ENCODE data around the gene SAC3D1. TPM values are rescaled to one million over a fixed set of nuclear protein-coding genes. Genes with fewer than 3 reads are reported as not detected.
A peak's percentile ranks its signal among the peaks of the same experiment; 100 is the strongest.

SAC3D1 gene
- polyA plus RNA-seq, 2 donors = 6.2 to 12.1 TPM

DNA sequence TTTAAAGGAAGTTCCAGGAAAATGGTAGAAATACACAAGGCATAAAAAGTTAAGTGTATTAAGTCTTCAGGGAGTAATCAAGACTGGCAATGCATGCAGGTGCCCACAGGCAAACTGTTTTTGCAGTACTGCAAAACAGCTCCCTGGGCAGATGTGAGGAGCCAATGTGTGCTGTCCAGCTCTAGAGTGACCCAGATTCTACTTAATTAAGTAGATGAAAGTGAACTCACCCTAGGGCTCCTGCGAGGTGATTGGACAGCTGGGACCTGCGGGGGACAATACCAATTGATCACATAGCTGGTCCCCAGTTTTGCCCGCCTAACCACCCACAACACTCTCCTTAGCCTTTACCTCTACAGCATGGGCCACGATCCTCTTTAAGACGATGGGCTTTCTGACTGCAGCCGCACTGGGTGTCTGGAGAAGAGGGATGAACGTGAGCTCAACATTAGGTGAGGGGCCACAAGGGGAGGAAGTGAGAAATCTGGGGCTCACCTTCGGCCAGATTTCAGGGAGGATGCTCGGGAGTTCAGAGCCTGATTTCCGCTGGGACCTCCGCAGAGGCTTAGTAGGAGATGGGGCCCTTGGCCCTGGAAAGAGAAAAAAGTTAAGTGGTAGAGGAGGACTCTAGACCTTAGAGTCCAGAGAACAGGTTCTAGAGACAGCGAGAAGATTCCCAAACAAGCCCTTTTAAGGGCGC, 42.3 kb downstream of the SAC3D1 start:
- no peaks in the 10 kb centered on the region for H3K9me3 ChIP-seq (ENCODE audit: control insufficient read depth in 2 of 2, insufficient read depth in 1 of 2, low read depth in 1 of 2, low read length in 1 of 2)
- H3K27me3 ChIP-seq (ENCODE audit: control insufficient read depth in 1 of 2, insufficient read depth in 2 of 2, low read length in 2 of 2) = no peaks in the 10 kb centered on the region
- peak overlapping the region in 1 of 2 donors; percentile 6 for H3K27ac ChIP-seq (ENCODE audit: low read depth in 2 of 2, low read length in 1 of 2)
- H3K36me3 ChIP-seq (ENCODE audit: control insufficient read depth in 2 of 2, insufficient read depth in 2 of 2, low read length in 1 of 2) = peaks cover 16 to 23% of the 10 kb centered on the region in 2 donors
- peak overlapping the region; percentile 77 to 83 for H3K4me3 ChIP-seq (ENCODE audit: low read depth in 1 of 2, low read length in 2 of 2)
- peaks cover 0 to 3% of the 10 kb centered on the region in 2 donors for H3K4me1 ChIP-seq (ENCODE audit: control insufficient read depth in 2 of 2, insufficient read depth in 2 of 2, low read length in 1 of 2)
- 2 to 7% methylated on average over 13 of the region's 13 CpGs for WGBS, 2 donors

- Histone ChIP-seq H3K4me1 (ENCODE audit: control insufficient read depth in 2 of 2, insufficient read depth in 2 of 2, low read length in 1 of 2) (peaks cover 0 to 3% of the 10 kb centered on the region in 2 donors), H3K9me3 (ENCODE audit: control insufficient read depth in 2 of 2, insufficient read depth in 1 of 2, low read depth in 1 of 2, low read length in 1 of 2) (no peaks in the 10 kb centered on the region), H3K27ac (ENCODE audit: low read depth in 2 of 2, low read length in 1 of 2) (peak within 1 kb of the TSS; percentile 98), H3K36me3 (ENCODE audit: control insufficient read depth in 2 of 2, insufficient read depth in 2 of 2, low read length in 1 of 2) (peaks cover 19 to 27% of the 10 kb centered on the region in 2 donors), H3K4me3 (ENCODE audit: low read depth in 1 of 2, low read length in 2 of 2) (peak within 1 kb of the TSS; percentile 77 to 83), H3K27me3 (ENCODE audit: control insufficient read depth in 1 of 2, insufficient read depth in 2 of 2, low read length in 2 of 2) (no peaks in the 10 kb centered on the region)
- WGBS, 2 donors = 0% methylated on average over 79 of the region's 79 CpGs
These were observed 43.0 kb downstream of the SAC3D1 start, which contains the start of the genes CDCA5 and ZFPL1 for GRCh38 chr11:65083834-65084597. Gene CDCA5, minus strand, starts transcription at chr11:65084040. Its CDS starts 62 bp downstream, at chr11:65083978. Gene ZFPL1, plus strand, starts transcription at chr11:65084222. Its CDS starts 477 bp downstream, at chr11:65084699.

DNA sequence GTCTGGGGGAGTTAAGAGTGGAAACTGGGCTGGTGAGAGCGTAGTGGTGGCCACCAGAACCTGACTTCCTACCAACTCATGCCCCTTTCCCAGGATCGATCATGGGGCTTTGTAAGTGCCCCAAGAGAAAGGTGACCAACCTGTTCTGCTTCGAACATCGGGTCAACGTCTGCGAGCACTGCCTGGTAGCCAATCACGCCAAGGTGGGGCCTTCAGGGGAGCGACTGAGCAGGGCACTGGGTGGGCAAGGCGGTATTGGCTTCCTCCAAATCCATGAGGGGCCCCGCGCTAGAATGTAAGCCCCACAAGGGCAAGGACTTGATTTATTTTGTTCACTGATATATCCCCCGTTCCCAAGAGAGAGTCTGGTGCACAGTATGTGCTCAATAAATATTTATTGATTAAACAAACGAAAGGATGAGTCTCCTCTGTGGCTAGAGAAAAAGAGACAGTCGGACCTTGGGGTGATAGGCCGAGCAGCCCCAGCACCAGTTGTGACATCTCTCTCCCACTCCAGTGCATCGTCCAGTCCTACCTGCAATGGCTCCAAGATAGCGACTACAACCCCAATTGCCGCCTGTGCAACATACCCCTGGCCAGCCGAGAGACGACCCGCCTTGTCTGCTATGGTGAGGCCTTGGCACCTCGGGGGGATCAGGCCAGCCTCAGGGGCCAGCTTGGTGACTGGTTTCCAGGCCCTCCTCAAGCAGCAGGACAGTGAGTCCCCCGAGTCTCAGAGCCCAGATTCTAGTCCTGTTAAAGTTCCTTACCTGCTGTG, 43.8 kb downstream of the SAC3D1 start:
- H3K36me3 ChIP-seq (ENCODE audit: control insufficient read depth in 2 of 2, insufficient read depth in 2 of 2, low read length in 1 of 2) = peaks cover 19 to 29% of the 10 kb centered on the region in 2 donors
- peak overlapping the region; percentile 77 to 83 for H3K4me3 ChIP-seq (ENCODE audit: low read depth in 1 of 2, low read length in 2 of 2)
- no peaks in the 10 kb centered on the region for H3K27me3 ChIP-seq (ENCODE audit: control insufficient read depth in 1 of 2, insufficient read depth in 2 of 2, low read length in 2 of 2)
- peak overlapping the region; percentile 98 for H3K27ac ChIP-seq (ENCODE audit: low read depth in 2 of 2, low read length in 1 of 2)
- no peaks in the 10 kb centered on the region for H3K9me3 ChIP-seq (ENCODE audit: control insufficient read depth in 2 of 2, insufficient read depth in 1 of 2, low read depth in 1 of 2, low read length in 1 of 2)
- H3K4me1 ChIP-seq (ENCODE audit: control insufficient read depth in 2 of 2, insufficient read depth in 2 of 2, low read length in 1 of 2) = peaks cover 0 to 3% of the 10 kb centered on the region in 2 donors
- WGBS, 2 donors = 39 to 43% methylated on average over 23 of the region's 23 CpGs

GRCh38 chr11:65085446-65085845, 44.4 kb downstream of the SAC3D1 start:
- 78 to 91% methylated on average over 4 of the region's 4 CpGs for WGBS, 2 donors
- no peak overlapping the region for H3K27ac ChIP-seq (ENCODE audit: low read depth in 2 of 2, low read length in 1 of 2)
- H3K9me3 ChIP-seq (ENCODE audit: control insufficient read depth in 2 of 2, insufficient read depth in 1 of 2, low read depth in 1 of 2, low read length in 1 of 2) = no peaks in the 10 kb centered on the region
- peaks cover 19 to 29% of the 10 kb centered on the region in 2 donors for H3K36me3 ChIP-seq (ENCODE audit: control insufficient read depth in 2 of 2, insufficient read depth in 2 of 2, low read length in 1 of 2)
- H3K4me1 ChIP-seq (ENCODE audit: control insufficient read depth in 2 of 2, insufficient read depth in 2 of 2, low read length in 1 of 2) = peaks cover 0 to 3% of the 10 kb centered on the region in 2 donors
- no peaks in the 10 kb centered on the region for H3K27me3 ChIP-seq (ENCODE audit: control insufficient read depth in 1 of 2, insufficient read depth in 2 of 2, low read length in 2 of 2)
- no peak overlapping the region for H3K4me3 ChIP-seq (ENCODE audit: low read depth in 1 of 2, low read length in 2 of 2)

- WGBS, 2 donors = 90 to 95% methylated on average over 9 of the region's 9 CpGs
- Histone ChIP-seq H3K27me3 (ENCODE audit: control insufficient read depth in 1 of 2, insufficient read depth in 2 of 2, low read length in 2 of 2) (no peaks in the 10 kb centered on the region), H3K4me1 (ENCODE audit: control insufficient read depth in 2 of 2, insufficient read depth in 2 of 2, low read length in 1 of 2) (peaks cover 0 to 3% of the 10 kb centered on the region in 2 donors), H3K27ac (ENCODE audit: low read depth in 2 of 2, low read length in 1 of 2) (no peak overlapping the region), H3K9me3 (ENCODE audit: control insufficient read depth in 2 of 2, insufficient read depth in 1 of 2, low read depth in 1 of 2, low read length in 1 of 2) (no peaks in the 10 kb centered on the region), H3K36me3 (ENCODE audit: control insufficient read depth in 2 of 2, insufficient read depth in 2 of 2, low read length in 1 of 2) (peaks cover 19 to 29% of the 10 kb centered on the region in 2 donors), H3K4me3 (ENCODE audit: low read depth in 1 of 2, low read length in 2 of 2) (no peak overlapping the region)
These were observed 45.8 kb downstream of the SAC3D1 start for GRCh38 chr11:65086809-65087208.

DNA sequence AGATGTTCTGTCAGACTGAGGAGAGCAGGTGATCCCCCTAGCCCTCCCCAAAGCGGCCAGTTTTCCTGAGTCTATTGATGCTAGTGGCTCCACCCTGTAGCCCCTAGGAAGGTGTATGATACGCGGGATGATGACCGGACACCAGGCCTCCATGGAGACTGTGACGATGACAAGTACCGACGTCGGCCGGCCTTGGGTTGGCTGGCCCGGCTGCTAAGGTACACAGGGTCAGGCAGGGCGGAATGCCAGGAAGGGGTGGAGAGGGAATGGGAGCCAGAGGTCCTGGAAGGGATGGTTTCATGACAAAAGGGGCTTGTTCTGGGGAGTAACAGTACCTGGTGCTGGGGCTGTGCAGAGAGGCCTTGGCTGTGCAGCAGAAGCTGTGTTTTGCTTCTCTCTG, 46.2 kb downstream of the SAC3D1 start:
- peaks cover 0 to 3% of the 10 kb centered on the region in 2 donors for H3K4me1 ChIP-seq (ENCODE audit: control insufficient read depth in 2 of 2, insufficient read depth in 2 of 2, low read length in 1 of 2)
- H3K27ac ChIP-seq (ENCODE audit: low read depth in 2 of 2, low read length in 1 of 2) = no peak overlapping the region
- H3K9me3 ChIP-seq (ENCODE audit: control insufficient read depth in 2 of 2, insufficient read depth in 1 of 2, low read depth in 1 of 2, low read length in 1 of 2) = no peaks in the 10 kb centered on the region
- no peak overlapping the region for H3K4me3 ChIP-seq (ENCODE audit: low read depth in 1 of 2, low read length in 2 of 2)
- peaks cover 19 to 29% of the 10 kb centered on the region in 2 donors for H3K36me3 ChIP-seq (ENCODE audit: control insufficient read depth in 2 of 2, insufficient read depth in 2 of 2, low read length in 1 of 2)
- H3K27me3 ChIP-seq (ENCODE audit: control insufficient read depth in 1 of 2, insufficient read depth in 2 of 2, low read length in 2 of 2) = no peaks in the 10 kb centered on the region
- WGBS, 2 donors = 84 to 90% methylated on average over 11 of the region's 11 CpGs

DNA sequence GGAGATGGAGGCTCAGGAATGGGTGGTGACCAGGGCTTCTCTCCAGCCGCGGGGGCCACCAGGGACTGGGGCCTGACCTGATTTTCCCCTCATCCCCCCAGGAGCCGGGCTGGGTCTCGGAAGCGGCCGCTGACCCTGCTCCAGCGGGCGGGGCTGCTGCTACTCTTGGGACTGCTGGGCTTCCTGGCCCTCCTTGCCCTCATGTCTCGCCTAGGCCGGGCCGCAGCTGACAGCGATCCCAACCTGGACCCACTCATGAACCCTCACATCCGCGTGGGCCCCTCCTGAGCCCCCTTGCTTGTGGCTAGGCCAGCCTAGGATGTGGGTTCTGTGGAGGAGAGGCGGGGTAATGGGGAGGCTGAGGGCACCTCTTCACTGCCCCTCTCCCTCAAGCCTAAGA, 46.8 kb downstream of the SAC3D1 start:
- Histone ChIP-seq H3K4me1 (ENCODE audit: control insufficient read depth in 2 of 2, insufficient read depth in 2 of 2, low read length in 1 of 2) (peaks cover 0 to 3% of the 10 kb centered on the region in 2 donors), H3K36me3 (ENCODE audit: control insufficient read depth in 2 of 2, insufficient read depth in 2 of 2, low read length in 1 of 2) (peaks cover 19 to 29% of the 10 kb centered on the region in 2 donors)
- 95 to 97% methylated on average over 14 to 15 of the region's 15 CpGs for WGBS, 2 donors

GRCh38 chr11:65089621-65090020, 48.6 kb downstream of the SAC3D1 start:
- Histone ChIP-seq H3K4me1 (ENCODE audit: control insufficient read depth in 2 of 2, insufficient read depth in 2 of 2, low read length in 1 of 2) (peaks cover 0 to 3% of the 10 kb centered on the region in 2 donors), H3K9me3 (ENCODE audit: control insufficient read depth in 2 of 2, insufficient read depth in 1 of 2, low read depth in 1 of 2, low read length in 1 of 2) (no peaks in the 10 kb centered on the region), H3K36me3 (ENCODE audit: control insufficient read depth in 2 of 2, insufficient read depth in 2 of 2, low read length in 1 of 2) (peaks cover 19 to 29% of the 10 kb centered on the region in 2 donors), H3K4me3 (ENCODE audit: low read depth in 1 of 2, low read length in 2 of 2) (no peak overlapping the region), H3K27me3 (ENCODE audit: control insufficient read depth in 1 of 2, insufficient read depth in 2 of 2, low read length in 2 of 2) (no peaks in the 10 kb centered on the region), H3K27ac (ENCODE audit: low read depth in 2 of 2, low read length in 1 of 2) (no peak overlapping the region)
- WGBS, 2 donors = 94% methylated on average over 4 of the region's 4 CpGs

More for the DNA sequence above, 46.8 kb downstream of the SAC3D1 start:
- Histone ChIP-seq H3K27me3 (ENCODE audit: control insufficient read depth in 1 of 2, insufficient read depth in 2 of 2, low read length in 2 of 2) (no peaks in the 10 kb centered on the region), H3K4me3 (ENCODE audit: low read depth in 1 of 2, low read length in 2 of 2) (no peak overlapping the region), H3K27ac (ENCODE audit: low read depth in 2 of 2, low read length in 1 of 2) (no peak overlapping the region), H3K9me3 (ENCODE audit: control insufficient read depth in 2 of 2, insufficient read depth in 1 of 2, low read depth in 1 of 2, low read length in 1 of 2) (no peaks in the 10 kb centered on the region)

- H3K9me3 ChIP-seq (ENCODE audit: control insufficient read depth in 2 of 2, insufficient read depth in 1 of 2, low read depth in 1 of 2, low read length in 1 of 2) = no peaks in the 10 kb centered on the region
- WGBS, 2 donors = 97% methylated on average over 4 of the region's 4 CpGs
- no peaks in the 10 kb centered on the region for H3K27me3 ChIP-seq (ENCODE audit: control insufficient read depth in 1 of 2, insufficient read depth in 2 of 2, low read length in 2 of 2)
- H3K4me1 ChIP-seq (ENCODE audit: control insufficient read depth in 2 of 2, insufficient read depth in 2 of 2, low read length in 1 of 2) = peaks cover 0 to 2% of the 10 kb centered on the region in 2 donors
- no peak overlapping the region for H3K27ac ChIP-seq (ENCODE audit: low read depth in 2 of 2, low read length in 1 of 2)
- H3K36me3 ChIP-seq (ENCODE audit: control insufficient read depth in 2 of 2, insufficient read depth in 2 of 2, low read length in 1 of 2) = peaks cover 19 to 29% of the 10 kb centered on the region in 2 donors
- H3K4me3 ChIP-seq (ENCODE audit: low read depth in 1 of 2, low read length in 2 of 2) = no peak overlapping the region
These were observed 49.6 kb downstream of the SAC3D1 start for GRCh38 chr11:65090628-65091027.
